ENCODE measurements around the gene PAX2. TPM values are rescaled to one million over a fixed set of nuclear protein-coding genes. Genes with fewer than 3 reads are reported as not detected.

PAX2 gene
- total and polyA plus RNA-seq, 2 of the 13 experiments (the other 11 are each of a cell fraction or from before 2014, with no cell fraction given), result not detected

- peaks cover 4% of the 10 kb centered on the region; the same call in 1 of the 2 replicates for H4K20me1 ChIP-seq (ENCODE audit: insufficient read depth, low read length)
- TF ChIP-seq ZNF580 (CRISPR knock-in tag; IDR thresholded peaks at IDR 0.05; ENCODE audit: borderline replicate concordance, low read depth) (no peak), RBM39 (IDR thresholded peaks at IDR 0.05; ENCODE audit: low read depth, low read length, poor library complexity, severe bottlenecking) (no peak), KMT2B (CRISPR knock-in tag; IDR thresholded peaks at IDR 0.05) (no peak), MIER2 (CRISPR knock-in tag; IDR thresholded peaks at IDR 0.05) (no peak), DR1 (CRISPR knock-in tag; IDR thresholded peaks at IDR 0.05) (no peak), ZNF614 (CRISPR knock-in tag; IDR thresholded peaks at IDR 0.05; ENCODE audit: borderline replicate concordance) (no peak), ZNF747 (CRISPR knock-in tag; IDR thresholded peaks at IDR 0.05; ENCODE audit: borderline replicate concordance) (no peak), IRF2 (CRISPR knock-in tag; IDR thresholded peaks at IDR 0.05) (no peak), ZBTB26 (CRISPR knock-in tag; IDR thresholded peaks at IDR 0.05; ENCODE audit: borderline replicate concordance) (no peak), PHB2 (IDR thresholded peaks at IDR 0.05; ENCODE audit: partially characterized antibody) (no peak), ZNF20 (CRISPR knock-in tag; IDR thresholded peaks at IDR 0.05) (no peak), HNRNPK (IDR thresholded peaks at IDR 0.05; ENCODE audit: low read depth, low read length, poor library complexity, severe bottlenecking) (no peak), ZNF251 (CRISPR knock-in tag; IDR thresholded peaks at IDR 0.05) (no peak)
- TF ChIP-seq, protein P1, sequence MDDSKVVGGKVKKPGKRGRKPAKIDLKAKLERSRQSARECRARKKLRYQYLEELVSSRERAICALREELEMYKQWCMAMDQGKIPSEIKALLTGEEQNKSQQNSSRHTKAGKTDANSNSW (CRISPR knock-in tag; IDR thresholded peaks at IDR 0.05; ENCODE audit: borderline replicate concordance), result no peak
- H2AFZ ChIP-seq (ENCODE audit: low read length), result no peak overlapping the region
- no peak for ATAC-seq
- FAIRE-seq, result no peak
- H3K4me3 ChIP-seq (replicated peaks in 1 of 3; ENCODE audit: insufficient read depth in 1 of 3, low read depth in 2 of 3, low read length in 3 of 3), result no peak overlapping the region
- 33% methylated on average over 7 of the region's 7 CpGs for WGBS (ENCODE audit: low lambda C conversion rate)
- no peak overlapping the region for H3K9ac ChIP-seq (ENCODE audit: insufficient read depth, low read depth, low read length)
- H3K4me2 ChIP-seq (ENCODE audit: low read depth, low read length), result no peak overlapping the region
- no peaks in the 10 kb centered on the region for H3K9me3 ChIP-seq (ENCODE audit: low read length)
- ChIA-PET POLR2A (no interaction called here), CTCF (ENCODE audit: low intra/inter-chr PET ratio, low total read pairs) (no interaction called here)
- H3K79me2 ChIP-seq (ENCODE audit: insufficient read depth, low read length), result no peaks in the 10 kb centered on the region
- BruUV-seq (replicated peaks), result no TSS peak
- no peaks in the 10 kb centered on the region for H3K36me3 ChIP-seq (replicated peaks in 1 of 2; ENCODE audit: control insufficient read depth in 1 of 2, insufficient read depth in 2 of 2, low read length in 2 of 2)
- intact Hi-C loops (cut with micrococcal nuclease; ENCODE audit: unreplicated experiment) (no loop called here), in situ Hi-C loops (cut with HindIII; ENCODE audit: extremely low pct_ligation_motif_present, low pct_unique_long_range_greater_than_20kb) (no loop called here)
- no peak overlapping the region for H3K27ac ChIP-seq (ENCODE audit: extremely low read length, insufficient read depth, low read length)
- H3K27me3 ChIP-seq (ENCODE audit: control insufficient read depth in 1 of 2, insufficient read depth in 2 of 2, low read length in 2 of 2), result peaks cover 25 to 98% of the 10 kb centered on the region in 2 experiments
- peaks cover 17% of the 10 kb centered on the region for H3K4me1 ChIP-seq (ENCODE audit: insufficient read depth, low read length)
- DNase-seq (ENCODE audit: low spot score), result no peak
Observed at GRCh38 chr10:100736809-100737354, 8.5 kb upstream of the PAX2 start.

Data from HepG2 (cell line).